Panc1 (cell line): ENCODE measurements around the gene TRPC4AP.

Source experiments
- CTCF ChIP-seq: fragments of 450-650 bp; IDR thresholded peaks from 2 replicates; pipeline ENCODE4 v1.5.1; 2017; ENCODE audit warnings: mild to moderate bottlenecking
- POLR2AphosphoS5 ChIP-seq: IDR thresholded peaks from 2 replicates; pipeline ENCODE4 v1.6.1; 2012; ENCODE audit warnings: mild to moderate bottlenecking, low read depth, low read length, moderate library complexity
- REST ChIP-seq, 2 experiments: IDR thresholded peaks; 2 replicates each; pipeline ENCODE4 v1.6.1; 2011 to 2012; ENCODE audit warnings: low read depth in 2 of 2, control low read depth in 1 of 2, low read length in 1 of 2, mild to moderate bottlenecking in 1 of 2, moderate library complexity in 1 of 2; ENCODE audit not compliant: insufficient read depth in 1 of 2
- SIN3A ChIP-seq: IDR thresholded peaks from 2 replicates; pipeline ENCODE4 v1.6.1; 2012; ENCODE audit warnings: low read depth, mild to moderate bottlenecking, low read length, moderate library complexity, borderline replicate concordance; ENCODE audit not compliant: insufficient read depth
- TCF7L2 ChIP-seq: IDR thresholded peaks from 2 replicates; pipeline ENCODE4 v1.6.1; 2011; ENCODE audit warnings: mild to moderate bottlenecking, low read depth, low read length, inconsistent platforms

GRCh38 chr20:34954904-34955230, 137.7 kb downstream of the TRPC4AP start:
- TF ChIP-seq POLR2AphosphoS5 (no peak), REST (IDR thresholded peaks at IDR 0.05; ENCODE audit: insufficient read depth in 1 of 2, low read depth in 2 of 2, low read length in 1 of 2) (no peak), CTCF (no peak), TCF7L2 (no peak), SIN3A (no peak)
